ENCODE measurements around the gene FHOD3. TPM values are rescaled to one million over a fixed set of nuclear protein-coding genes. Genes with fewer than 3 reads are reported as not detected.

The FHOD3 gene
- polyA plus RNA-seq, 1 experiment: 41.1 TPM

- no peak overlapping the region for H3K4me3 ChIP-seq (ENCODE audit: low read depth, low read length)
- no peak overlapping the region for H3K27ac ChIP-seq (ENCODE audit: low read depth, low read length)
- no peak for DNase-seq (ENCODE audit: low read depth, low spot score)
- no peaks in the 10 kb centered on the region for H3K9me3 ChIP-seq (ENCODE audit: control insufficient read depth, insufficient read depth, low read length)
- POLR2A ChIA-PET: no interaction called here
- TF ChIP-seq CTCF (IDR thresholded peaks at IDR 0.05; ENCODE audit: low read depth, low read length): no peak
- H3K27me3 ChIP-seq (ENCODE audit: control insufficient read depth, insufficient read depth, low read length): peaks cover 6% of the 10 kb centered on the region
- CTCF ChIA-PET: no interaction called here
Measured at GRCh38 chr18:36468161-36468560, 170.6 kb downstream of the FHOD3 start.

GRCh38 chr18:36469461-36469860, 171.9 kb downstream of the FHOD3 start:
- no peak overlapping the region for H3K27ac ChIP-seq (ENCODE audit: low read depth, low read length)
- POLR2A ChIA-PET: no interaction called here

GRCh38 chr18:36470896-36471295, 173.4 kb downstream of the FHOD3 start:
- Histone ChIP-seq H3K9me3 (ENCODE audit: control insufficient read depth, insufficient read depth, low read length) (no peaks in the 10 kb centered on the region), H3K27me3 (ENCODE audit: control insufficient read depth, insufficient read depth, low read length) (peaks cover 6% of the 10 kb centered on the region), H3K4me3 (ENCODE audit: low read depth, low read length) (no peak overlapping the region), H3K27ac (ENCODE audit: low read depth, low read length) (no peak overlapping the region)
- POLR2A ChIA-PET: no interaction called here
- DNase-seq (ENCODE audit: low read depth, low spot score): no peak
- CTCF ChIA-PET: no interaction called here
- no peak for TF ChIP-seq CTCF (IDR thresholded peaks at IDR 0.05; ENCODE audit: low read depth, low read length)

More at GRCh38 chr18:36469461-36469860, 171.9 kb downstream of the FHOD3 start:
- H3K4me3 ChIP-seq (ENCODE audit: low read depth, low read length): no peak overlapping the region
- H3K9me3 ChIP-seq (ENCODE audit: control insufficient read depth, insufficient read depth, low read length): no peaks in the 10 kb centered on the region
- CTCF ChIA-PET: no interaction called here
- H3K27me3 ChIP-seq (ENCODE audit: control insufficient read depth, insufficient read depth, low read length): peaks cover 6% of the 10 kb centered on the region
- no peak for DNase-seq (ENCODE audit: low read depth, low spot score)
- TF ChIP-seq CTCF (IDR thresholded peaks at IDR 0.05; ENCODE audit: low read depth, low read length): no peak

- DNase-seq (ENCODE audit: low read depth, low spot score): no peak
- no peaks in the 10 kb centered on the region for H3K9me3 ChIP-seq (ENCODE audit: control insufficient read depth, insufficient read depth, low read length)
- POLR2A ChIA-PET: no interaction called here
- no peak overlapping the region for H3K4me3 ChIP-seq (ENCODE audit: low read depth, low read length)
- no peak overlapping the region for H3K27ac ChIP-seq (ENCODE audit: low read depth, low read length)
- peaks cover 6% of the 10 kb centered on the region for H3K27me3 ChIP-seq (ENCODE audit: control insufficient read depth, insufficient read depth, low read length)
- TF ChIP-seq CTCF (IDR thresholded peaks at IDR 0.05; ENCODE audit: low read depth, low read length): no peak
- CTCF ChIA-PET: no interaction called here
Measured at GRCh38 chr18:36471393-36471792, 173.9 kb downstream of the FHOD3 start.

- H3K27me3 ChIP-seq (ENCODE audit: control insufficient read depth, insufficient read depth, low read length): peaks cover under 1% of the 10 kb centered on the region
- ChIA-PET CTCF (no interaction called here), POLR2A (no interaction called here)
- H3K4me3 ChIP-seq (ENCODE audit: low read depth, low read length): no peak overlapping the region
- TF ChIP-seq CTCF (IDR thresholded peaks at IDR 0.05; ENCODE audit: low read depth, low read length): no peak
- H3K9me3 ChIP-seq (ENCODE audit: control insufficient read depth, insufficient read depth, low read length): no peaks in the 10 kb centered on the region
- DNase-seq (ENCODE audit: low read depth, low spot score): no peak
- no peak overlapping the region for H3K27ac ChIP-seq (ENCODE audit: low read depth, low read length)
Measured at GRCh38 chr18:36476433-36476832, 178.9 kb downstream of the FHOD3 start.

All from AG04450 (cell line).